GM19468 (cell line): Measurements from ENCODE around the gene LCT.

ENCODE experiments used
- ATAC-seq: cut with Tn5 transposase; IDR thresholded peaks from one replicate; pipeline ENCODE4 v1.9.1; 2021; ENCODE audit warnings: mild to moderate bottlenecking, moderate library complexity, moderate number of reproducible peaks; ENCODE audit not compliant: unreplicated experiment; ENCODE audit errors: extremely low read depth

Gene LCT

DNA sequence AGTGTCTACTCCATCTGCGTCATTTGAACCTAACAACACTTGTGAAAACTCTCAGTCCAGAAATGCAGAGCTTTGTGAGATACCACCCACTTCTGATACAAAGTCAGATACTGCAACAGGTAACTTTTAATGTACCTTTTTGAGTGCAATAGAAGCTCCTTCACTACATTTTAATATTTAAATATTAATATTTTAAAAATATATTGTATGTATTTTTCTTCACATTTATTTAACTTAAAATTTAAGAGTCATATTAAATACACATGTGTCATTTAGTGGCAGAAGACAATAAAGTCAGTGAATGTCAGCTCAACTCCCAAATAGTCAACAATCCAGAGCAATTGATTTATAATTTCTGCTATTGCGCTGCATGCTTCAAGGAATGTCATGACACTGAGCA lies 81.4 kb downstream of the LCT start:
- no peak for ATAC-seq

DNA sequence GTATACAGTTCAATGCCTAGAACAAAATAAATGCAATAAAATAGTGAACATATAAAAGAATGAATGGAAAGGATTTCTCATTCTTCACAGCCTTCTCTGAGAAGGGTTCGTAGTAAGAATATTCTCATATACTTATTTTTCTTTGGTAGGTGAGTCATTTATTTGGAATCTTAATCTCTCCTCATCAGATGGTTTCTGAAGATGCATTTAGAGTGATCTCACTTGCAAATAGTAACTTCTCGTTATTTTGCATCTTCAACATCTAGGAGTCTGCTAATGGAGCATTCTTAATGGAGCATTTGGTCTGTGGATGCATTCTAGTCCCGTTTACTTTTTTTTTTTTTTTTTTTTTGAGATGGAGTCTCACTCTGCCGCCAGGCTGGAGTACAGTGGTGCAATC lies 91.4 kb downstream of the LCT start:
- ATAC-seq, result no peak

DNA sequence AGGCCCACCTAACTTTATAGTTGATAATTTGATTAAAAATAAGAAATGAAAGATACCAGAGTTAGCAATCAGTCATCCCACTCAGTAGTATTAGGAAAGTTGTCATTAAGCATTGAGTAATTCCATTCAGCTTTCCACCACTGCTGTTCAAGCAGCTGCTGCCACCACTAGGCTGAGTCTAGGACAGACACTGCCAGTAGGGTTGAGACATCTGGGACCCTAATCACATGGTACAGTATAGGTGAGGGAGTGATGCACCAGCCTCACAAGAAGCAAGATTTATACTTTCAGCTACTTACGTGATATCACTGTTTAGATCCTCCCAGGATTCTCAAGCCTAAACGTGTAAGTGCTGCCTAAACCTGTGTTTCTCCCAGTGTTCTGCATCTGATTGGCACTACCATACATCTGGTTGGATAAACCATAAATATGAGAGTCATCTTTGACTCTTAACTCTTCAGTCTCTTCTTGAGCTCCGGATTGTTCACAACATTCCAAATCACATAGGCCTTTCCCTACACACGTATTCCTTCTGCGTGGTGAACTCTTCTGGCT lies 92.1 kb downstream of the LCT start:
- no peak for ATAC-seq

DNA sequence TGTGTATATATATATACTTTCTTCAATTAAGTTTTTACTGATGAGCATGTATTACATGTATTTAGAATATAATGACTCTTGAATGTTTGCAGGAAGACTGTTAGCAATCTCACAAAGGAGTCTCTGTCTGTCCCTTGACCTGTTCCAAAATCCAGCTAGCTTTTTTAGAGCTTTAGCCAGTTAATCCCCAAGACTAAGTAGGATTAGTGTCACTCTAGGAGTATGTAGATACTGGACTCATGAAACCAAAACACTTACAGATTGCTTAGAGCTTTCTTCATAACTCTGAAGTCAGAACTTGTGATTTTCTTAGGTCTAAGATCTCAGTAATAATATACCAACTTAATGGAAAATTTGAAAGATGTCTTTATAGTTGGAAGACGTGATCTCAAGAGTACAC lies 93.1 kb downstream of the LCT start:
- no peak for ATAC-seq

DNA sequence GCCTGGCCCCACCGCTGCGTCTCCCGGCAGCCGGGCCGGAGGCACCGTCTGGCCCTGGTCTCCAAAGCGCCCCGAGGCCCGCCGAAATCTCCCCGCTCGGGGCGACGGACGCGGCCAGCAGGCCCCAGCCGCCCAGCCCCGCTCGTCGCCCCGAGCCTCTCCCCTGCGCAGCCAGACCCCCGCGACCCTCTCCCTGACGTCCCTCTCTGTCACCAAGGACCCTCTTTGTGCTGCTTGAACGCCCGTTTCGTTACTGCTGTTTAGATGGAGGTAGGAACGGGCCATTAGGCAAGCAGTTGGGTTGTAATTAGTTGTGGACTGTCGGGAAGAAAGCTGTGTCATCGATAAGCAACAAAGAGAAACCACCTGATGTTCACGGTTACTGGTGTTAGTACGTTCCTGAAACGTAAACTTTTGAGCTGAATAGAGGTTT lies 94.6 kb downstream of the LCT start:
- no peak for ATAC-seq

DNA sequence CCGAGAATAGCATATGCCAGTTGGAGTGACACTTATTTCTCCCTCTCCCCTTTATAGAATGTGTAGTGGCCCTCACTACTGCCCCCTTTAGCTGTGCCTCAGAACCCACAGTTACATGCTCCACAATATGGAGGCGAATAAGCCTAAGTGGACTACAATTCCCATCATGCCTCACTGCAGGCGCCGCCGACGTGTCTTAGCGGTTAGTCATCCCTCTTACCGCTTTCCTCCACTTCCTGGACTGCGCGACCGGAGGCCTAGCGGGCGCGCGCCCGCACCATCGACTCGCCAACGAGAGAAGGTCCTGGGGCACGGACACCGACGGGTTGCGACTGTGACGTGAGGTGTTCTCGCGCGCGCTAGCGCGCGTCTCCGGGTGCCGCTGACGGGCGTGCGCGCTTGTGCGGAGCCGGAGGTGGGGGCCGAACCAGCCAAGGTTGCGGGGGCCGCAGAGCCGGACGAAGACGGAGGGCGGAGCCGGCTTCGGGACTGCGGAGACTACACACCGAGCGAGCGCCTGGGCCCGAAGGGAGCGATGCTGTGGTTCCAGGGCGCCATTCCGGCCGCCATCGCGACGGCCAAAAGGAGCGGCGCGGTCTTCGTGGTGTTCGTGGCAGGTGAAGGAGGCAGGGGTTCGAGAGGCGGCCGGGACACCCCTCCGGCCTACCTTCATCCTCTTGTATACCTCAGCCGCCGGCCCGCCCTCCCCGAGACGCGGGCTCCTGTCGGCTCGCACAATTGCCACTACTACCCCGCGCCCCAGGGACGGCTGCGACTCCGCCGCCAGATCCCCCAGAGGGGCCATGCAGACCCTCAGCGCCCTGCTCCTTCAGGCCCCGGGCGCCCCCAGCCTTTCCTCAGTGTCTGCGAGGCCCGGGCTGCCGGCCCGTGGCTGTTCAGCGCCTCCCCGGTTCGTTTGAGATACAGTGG lies 95.3 kb downstream of the LCT start, which contains the start of gene UBXN4:
UBXN4 (plus strand) TSS at position 461 of the 930 bp plus-strand sequence; CDS start at position 536, 75 bp downstream.
- ATAC-seq, result peak; percentile 90

DNA sequence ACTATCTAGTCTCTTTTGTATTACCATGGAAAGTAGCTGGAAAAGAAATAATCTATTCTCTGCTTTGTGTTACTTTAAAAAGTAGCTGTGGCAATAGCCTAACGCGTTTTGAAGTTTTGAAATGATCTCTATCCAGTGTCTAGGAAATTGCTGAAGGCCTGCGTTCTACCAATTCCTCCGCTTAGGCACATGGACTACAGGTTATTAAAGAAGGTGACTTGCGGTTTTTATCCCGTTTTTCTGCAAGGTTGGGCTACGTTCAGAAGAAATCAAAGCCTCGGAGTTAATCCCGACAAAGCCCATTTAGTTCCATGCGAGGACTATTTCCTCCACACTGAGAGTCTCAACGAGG lies 96.0 kb downstream of the LCT start:
- ATAC-seq, result no peak

DNA sequence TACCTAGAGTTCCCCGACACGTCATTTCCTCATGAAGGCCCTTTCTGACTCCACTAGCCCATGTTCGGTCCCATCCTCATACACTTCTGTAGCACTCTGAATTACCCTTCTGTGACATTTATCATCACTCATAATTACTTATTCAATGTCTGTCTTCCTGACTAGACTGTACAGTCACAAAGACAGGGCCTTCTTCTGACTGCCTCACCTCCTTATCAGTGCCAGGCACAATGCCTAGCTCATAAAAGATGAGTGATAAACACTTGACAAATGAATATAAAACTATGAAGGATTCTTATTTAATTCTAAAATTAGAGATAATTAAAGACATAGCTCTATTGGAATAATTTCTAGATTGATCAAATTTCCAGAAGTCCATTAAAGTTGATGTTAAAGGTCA lies 96.8 kb downstream of the LCT start:
- no peak for ATAC-seq
